H1 (cell line): ENCODE measurements around the gene ACSF3. TPM values are rescaled to one million over a fixed set of nuclear protein-coding genes. Genes with fewer than 3 reads are reported as not detected.

Experiments
- ASH2L ChIP-seq: fragments of 200-600, 300-600 bp; sonication (generic); IDR thresholded peaks from one replicate; pipeline ENCODE4 v1.7.1; 2017; ENCODE audit warnings: low read length
- ATF3 ChIP-seq: IDR thresholded peaks from 2 replicates; pipeline ENCODE4 v1.6.1; 2011; ENCODE audit warnings: low read depth, mild to moderate bottlenecking, low read length; ENCODE audit not compliant: insufficient read depth
- BACH1 ChIP-seq: IDR thresholded peaks from 2 replicates; pipeline ENCODE4 v1.6.1; 2012; ENCODE audit warnings: low read length, improper control_type of control experiment
- BCL11A ChIP-seq, 2 experiments: IDR thresholded peaks; one replicate each; pipeline ENCODE4 v1.6.1; 2011; ENCODE audit warnings: low read depth in 2 of 2, low read length in 2 of 2, mild to moderate bottlenecking in 2 of 2
- BRCA1 ChIP-seq: IDR thresholded peaks from 2 replicates; pipeline ENCODE4 v1.6.1; 2012; ENCODE audit warnings: low read depth, low read length, improper control_type of control experiment
- CBX8 ChIP-seq: fragments of 300-800, 300-1000 bp; sonication (generic); IDR thresholded peaks from 2 replicates; pipeline ENCODE4 v1.7.1; 2016; ENCODE audit warnings: low read depth, low read length, borderline replicate concordance
- CEBPB ChIP-seq: IDR thresholded peaks from 2 replicates; pipeline ENCODE4 v1.6.1; 2012; ENCODE audit warnings: low read depth, low read length
- CHD1 ChIP-seq: IDR thresholded peaks from 2 replicates; pipeline ENCODE4 v1.6.1; 2012; ENCODE audit warnings: low read depth, low read length, improper control_type of control experiment
- CHD2 ChIP-seq: IDR thresholded peaks from 2 replicates; pipeline ENCODE4 v1.6.1; 2012; ENCODE audit warnings: low read length, improper control_type of control experiment
- KDM1A ChIP-seq: fragments of 200-600, 300-600 bp; sonication (generic); IDR thresholded peaks from 2 replicates; pipeline ENCODE4 v1.7.1; 2016; ENCODE audit warnings: mild to moderate bottlenecking, low read length, borderline replicate concordance
- KDM5A ChIP-seq: fragments of 200-600 bp; IDR thresholded peaks from 2 replicates; pipeline ENCODE4 v1.7.1; 2012; ENCODE audit warnings: mild to moderate bottlenecking, low read length, inconsistent platforms, mixed read lengths
- PHF8 ChIP-seq: fragments of 200-600 bp; sonication (generic); conservative IDR thresholded peaks from 2 replicates; pipeline ENCODE4 v1.7.1; 2012; ENCODE audit warnings: low read depth, mild to moderate bottlenecking, inconsistent platforms, low read length, moderate library complexity
- POLR2A ChIP-seq, 2 experiments: IDR thresholded peaks; 1 replicate in 1 of 2; 2 replicates in 1 of 2; pipeline ENCODE4 v1.6.1; 2011; ENCODE audit warnings: low read depth in 2 of 2, low read length in 2 of 2, mild to moderate bottlenecking in 2 of 2; ENCODE audit errors: control extremely low read depth in 1 of 2
- POU5F1 ChIP-seq: IDR thresholded peaks from 2 replicates; pipeline ENCODE4 v1.6.1; 2011; ENCODE audit warnings: low read depth, mild to moderate bottlenecking, low read length, moderate library complexity
- RFX5 ChIP-seq: IDR thresholded peaks from 2 replicates; pipeline ENCODE4 v1.6.1; 2011; ENCODE audit warnings: low read depth, low read length, improper control_type of control experiment, borderline replicate concordance
- RXRA ChIP-seq: IDR thresholded peaks from 2 replicates; pipeline ENCODE4 v1.6.1; 2011; ENCODE audit warnings: low read depth, mild to moderate bottlenecking, low read length, moderate library complexity; ENCODE audit not compliant: insufficient read depth
- SAP30 ChIP-seq: fragments of 300-600 bp; sonication (generic); IDR thresholded peaks from 2 replicates; pipeline ENCODE4 v1.7.1; 2012; ENCODE audit warnings: low read length, moderate library complexity, mild to moderate bottlenecking, inconsistent platforms; ENCODE audit not compliant: insufficient read depth, insufficient replicate concordance
- SIN3A ChIP-seq, 2 experiments: IDR thresholded peaks in 1 of 2; conservative IDR thresholded peaks in 1 of 2; 2 replicates each; pipeline ENCODE4 v1.6.1; 2011 to 2012; ENCODE audit warnings: low read length in 2 of 2, improper control_type of control experiment in 1 of 2, low read depth in 1 of 2, mild to moderate bottlenecking in 1 of 2
- SIRT6 ChIP-seq: IDR thresholded peaks from one replicate; pipeline ENCODE4 v1.7.1; 2012; ENCODE audit warnings: low read length, inconsistent platforms
- SIX5 ChIP-seq: IDR thresholded peaks from 2 replicates; pipeline ENCODE4 v1.6.1; 2011; ENCODE audit warnings: mild to moderate bottlenecking, low read depth, low read length
- SP2 ChIP-seq: IDR thresholded peaks from 2 replicates; pipeline ENCODE4 v1.6.1; 2012; ENCODE audit warnings: mild to moderate bottlenecking, low read length, inconsistent platforms
- SRF ChIP-seq: IDR thresholded peaks from 2 replicates; pipeline ENCODE4 v1.6.1; 2011; ENCODE audit warnings: mild to moderate bottlenecking, low read depth, low read length, moderate library complexity
- SUZ12 ChIP-seq: fragments of 200-600 bp; sonication (generic); IDR thresholded peaks from 2 replicates; pipeline ENCODE4 v1.6.1; 2012; ENCODE audit warnings: mild to moderate bottlenecking, inconsistent platforms, low read length, moderate library complexity, mixed read lengths
- TAF1 ChIP-seq: IDR thresholded peaks from 2 replicates; pipeline ENCODE4 v1.6.1; 2011; ENCODE audit warnings: mild to moderate bottlenecking, low read depth, low read length
- TAF7 ChIP-seq: optimal IDR thresholded peaks from 2 replicates; pipeline ENCODE3; 2011; ENCODE audit warnings: low read depth, mild to moderate bottlenecking, inconsistent platforms, low read length, moderate library complexity, borderline replicate concordance
- TEAD4 ChIP-seq: IDR thresholded peaks from 2 replicates; pipeline ENCODE4 v1.6.1; 2012; ENCODE audit warnings: low read depth, low read length, inconsistent platforms, mixed read lengths
- YY1 ChIP-seq: IDR thresholded peaks from 2 replicates; pipeline ENCODE4 v1.6.1; 2011; ENCODE audit warnings: low read depth, mild to moderate bottlenecking, low read length
- ZNF274 ChIP-seq: IDR thresholded peaks from 2 replicates; pipeline ENCODE4 v1.7.0; 2012; ENCODE audit warnings: low read length, borderline replicate concordance; ENCODE audit errors: extremely low read depth
- polyA plus RNA-seq, 7 experiments: library from polyadenylated mRNA; depleted of rRNA in 3 of 7; stranded (reverse) in 5 of 7; unstranded in 2 of 7; fragments of >200 nt in 5 of 7; fragments of 200-250 nt in 2 of 7; gene quantifications; 1 replicate in 5 of 7; 2 replicates in 1 of 7; 4 replicates in 1 of 7; pipeline versions ENCODE4 v1.2.1 to v1.2.3, GENCODE V29; 2011 to 2013; ENCODE audit warnings: missing spikeins in 2 of 7, mixed read lengths in 2 of 7
- total RNA-seq: library from RNA; stranded (reverse); fragmentation: NEBNext Ultra II Directional; extraction: Animal tissue kit (Norgen Biotek cat#: 25700); gene quantifications from 2 replicates; pipeline ENCODE4 v1.2.1, GENCODE V29; 2021

Gene ACSF3
- total and polyA plus RNA-seq, 2 of the 8 experiments (the other 6 are each of a cell fraction or from before 2014, with no cell fraction given) = 15.6 to 22.9 TPM

DNA sequence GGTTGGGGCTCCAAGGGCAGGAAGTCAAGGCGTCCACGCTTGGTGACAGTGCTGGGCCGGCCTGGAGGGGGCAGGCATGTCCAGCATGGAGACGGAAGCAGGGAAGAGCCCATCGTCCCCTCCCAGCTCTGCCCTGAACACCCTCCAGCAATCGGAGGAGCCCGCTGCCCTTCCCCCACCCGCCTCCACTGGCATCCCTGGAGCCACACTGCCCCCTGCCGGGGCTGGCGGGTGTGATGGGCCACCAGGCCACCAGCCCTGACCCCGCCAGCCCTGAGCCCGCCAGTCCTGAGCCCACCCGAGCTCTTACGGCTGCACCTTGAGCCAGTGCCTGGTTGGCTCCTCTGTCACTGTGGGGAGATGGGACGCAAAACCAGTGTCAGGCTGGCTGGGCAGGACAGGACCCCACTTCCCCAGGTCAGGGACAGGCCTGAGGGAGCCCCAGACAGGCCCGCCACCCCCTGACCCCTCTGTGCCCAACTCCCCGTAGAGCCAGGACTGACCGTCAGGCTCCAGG is 73.8 kb downstream of the ACSF3 start (continued):
- TF ChIP-seq BCL11A (IDR thresholded peaks at IDR 0.05; ENCODE audit: low read depth in 2 of 2, low read length in 2 of 2) (no peak), SAP30 (no peak), SIN3A (conservative IDR thresholded peaks at IDR 0.05 in 1 of 2, IDR thresholded peaks at IDR 0.05 in 1 of 2; ENCODE audit: low read depth in 1 of 2, low read length in 2 of 2) (peak in 1 of 2 experiments; percentile 86; a peak in 2 of 4 replicates), POLR2A (IDR thresholded peaks at IDR 0.05; ENCODE audit: control extremely low read depth in 1 of 2, low read depth in 2 of 2, low read length in 2 of 2) (no peak), CEBPB (no peak), ATF3 (no peak), SP2 (no peak), KDM5A (no peak), BRCA1 (no peak), YY1 (peak; percentile 23; the same call in 1 of the 2 replicates), RXRA (no peak), BACH1 (no peak), TEAD4 (peak; percentile 65; the same call in 1 of the 2 replicates), TAF7 (peak; percentile 42), SIRT6 (no peak), CBX8 (no peak), CHD1 (no peak), SRF (no peak), KDM1A (no peak), ASH2L (no peak), SIX5 (no peak), TAF1 (no peak), PHF8 (no peak), RFX5 (no peak), POU5F1 (no peak), ZNF274 (no peak), CHD2 (peak; percentile 81), SUZ12 (no peak)
